ENCODE data around the gene PPP2R2B.

Gene PPP2R2B

GRCh38 chr5:146695646-146696045, 182.9 kb downstream of the PPP2R2B start:
- no peak for DNase-seq

- DNase-seq: no peak
These were observed 187.6 kb downstream of the PPP2R2B start for GRCh38 chr5:146690880-146691355.

- no peak for DNase-seq
These were observed 190.9 kb downstream of the PPP2R2B start for GRCh38 chr5:146687630-146688029.

- no peak for DNase-seq
These were observed 194.7 kb downstream of the PPP2R2B start for GRCh38 chr5:146683861-146684260.

GRCh38 chr5:146682899-146683532, 195.5 kb downstream of the PPP2R2B start:
- DNase-seq: no peak

GRCh38 chr5:146681585-146682105, 196.9 kb downstream of the PPP2R2B start:
- no peak for DNase-seq

GRCh38 chr5:146680846-146681584, 197.5 kb downstream of the PPP2R2B start:
- DNase-seq: no peak

- no peak for DNase-seq
These were observed 202.9 kb downstream of the PPP2R2B start for GRCh38 chr5:146675636-146676035.

- DNase-seq: no peak
These were observed 205.7 kb downstream of the PPP2R2B start for GRCh38 chr5:146672866-146673265.

- no peak for DNase-seq
These were observed 206.8 kb downstream of the PPP2R2B start for GRCh38 chr5:146671561-146672295.

- DNase-seq: no peak
These were observed 208.9 kb downstream of the PPP2R2B start for GRCh38 chr5:146669656-146670055.

- DNase-seq: no peak
These were observed 210.8 kb downstream of the PPP2R2B start for GRCh38 chr5:146667633-146668272.

- DNase-seq: no peak
These were observed 216.3 kb downstream of the PPP2R2B start for GRCh38 chr5:146662229-146662628.

GRCh38 chr5:146660376-146660960, 218.1 kb downstream of the PPP2R2B start:
- no peak for DNase-seq

- DNase-seq: no peak
These were observed 218.6 kb downstream of the PPP2R2B start for GRCh38 chr5:146659961-146660360.

- DNase-seq: no peak
These were observed 221.9 kb downstream of the PPP2R2B start for GRCh38 chr5:146656703-146657102.

- DNase-seq: no peak
These were observed 225.0 kb downstream of the PPP2R2B start for GRCh38 chr5:146653560-146653959.

GRCh38 chr5:146652547-146652946, 226.0 kb downstream of the PPP2R2B start:
- no peak for DNase-seq

GRCh38 chr5:146647656-146648199, 230.8 kb downstream of the PPP2R2B start:
- no peak for DNase-seq

GRCh38 chr5:146646441-146646840, 232.1 kb downstream of the PPP2R2B start:
- DNase-seq: no peak

- DNase-seq: no peak
These were observed 233.2 kb downstream of the PPP2R2B start for GRCh38 chr5:146645342-146645741.

GRCh38 chr5:146644831-146645230, 233.7 kb downstream of the PPP2R2B start:
- no peak for DNase-seq
